ENCODE results near the gene C2orf78.

DNA sequence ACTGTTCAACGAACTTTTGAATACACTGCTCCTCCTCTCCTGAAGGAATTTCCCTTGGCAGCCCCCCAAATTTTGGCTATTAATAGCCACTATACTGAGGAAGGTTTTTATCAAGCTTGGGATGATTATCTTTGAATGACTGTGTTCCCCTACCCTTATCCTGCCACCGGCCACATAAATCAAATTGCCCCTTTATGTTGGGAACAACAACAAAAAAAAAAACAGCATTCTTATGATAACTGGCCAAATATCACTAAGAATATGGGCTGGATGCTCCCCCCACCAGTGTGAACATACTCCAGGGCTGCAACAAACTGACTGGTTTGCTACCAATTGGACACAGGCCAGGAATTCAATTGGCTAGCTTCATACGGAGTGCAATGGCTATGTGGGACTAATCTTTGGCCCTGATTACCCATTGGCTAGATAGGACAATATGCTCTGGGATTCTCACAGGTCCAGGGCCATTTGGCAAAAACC is 24.7 kb upstream of the C2orf78 start:
- TF ChIP-seq TAF1 (IDR thresholded peaks at IDR 0.05; ENCODE audit: low read depth, low read length) = no peak
- TF ChIP-seq POLR2A (IDR thresholded peaks at IDR 0.05; ENCODE audit: low read depth, low read length) = no peak
- TF ChIP-seq POLR2AphosphoS5 (IDR thresholded peaks at IDR 0.05; ENCODE audit: low read depth, low read length) = no peak
- TF ChIP-seq SPI1 (IDR thresholded peaks at IDR 0.05; ENCODE audit: low read depth, low read length) = no peak
- TF ChIP-seq POU2F2 (IDR thresholded peaks at IDR 0.05; ENCODE audit: low read depth, low read length) = no peak

Measured in GM12891 (cell line).